MM.1S (cell line): ENCODE data around the gene UBE2E2.
A peak's percentile ranks its signal among the peaks of the same experiment; 100 is the strongest.

Source experiments
- DNase-seq: peaks from one replicate; pipeline ENCODE4 v3.0.0-alpha.2; 2015
- H2AFZ ChIP-seq: fragments of 300-600 bp; sonication (generic); 2 replicates; pipeline ENCODE4 v1.6.0; 2016; ENCODE audit warnings: antibody characterized with exemption, low read length
- H3F3A ChIP-seq: fragments of 300-600 bp; sonication (generic); 2 replicates; pipeline ENCODE4 v1.6.1; 2016; ENCODE audit warnings: mild to moderate bottlenecking, antibody characterized with exemption, low read length, moderate library complexity, mixed read lengths; ENCODE audit not compliant: insufficient read depth
- H3K27ac ChIP-seq: fragments of 300-600 bp; sonication (generic); 2 replicates; pipeline ENCODE4 v1.5.1; 2016; ENCODE audit warnings: mild to moderate bottlenecking, low read length
- H3K27me3 ChIP-seq: fragments of 300-600 bp; sonication (generic); replicated peaks from 2 replicates; pipeline ENCODE4 v1.6.0; 2016; ENCODE audit warnings: low read length; ENCODE audit not compliant: insufficient read depth
- H3K36me3 ChIP-seq: fragments of 300-600 bp; sonication (generic); replicated peaks from 2 replicates; pipeline ENCODE4 v1.6.1; 2016; ENCODE audit warnings: mild to moderate bottlenecking, low read length, mixed read lengths; ENCODE audit not compliant: insufficient read depth
- H3K4me1 ChIP-seq: fragments of 300-600 bp; sonication (generic); 2 replicates; pipeline ENCODE4 v1.6.1; 2016; ENCODE audit warnings: low read length, mixed read lengths
- H3K4me2 ChIP-seq: fragments of 300-600 bp; sonication (generic); 2 replicates; pipeline ENCODE4 v1.6.0; 2016; ENCODE audit warnings: low read depth, low read length
- H3K4me3 ChIP-seq: fragments of 300-600 bp; sonication (generic); 2 replicates; pipeline ENCODE4 v1.5.1; 2016; ENCODE audit warnings: low read length, mixed read lengths
- H3K79me2 ChIP-seq: fragments of 300-600 bp; sonication (generic); 2 replicates; pipeline ENCODE4 v1.6.1; 2016; ENCODE audit warnings: mixed run types, low read length, mixed read lengths
- H3K9ac ChIP-seq: fragments of 300-600 bp; sonication (generic); 2 replicates; pipeline ENCODE4 v1.6.1; 2016; ENCODE audit warnings: low read length, mixed read lengths
- H3K9me2 ChIP-seq: fragments of 300-600 bp; sonication (generic); replicated peaks from 2 replicates; pipeline ENCODE4 v1.6.1; 2016; ENCODE audit warnings: mild to moderate bottlenecking, low read length, mixed read lengths; ENCODE audit not compliant: insufficient read depth
- H3K9me3 ChIP-seq: fragments of 300-600 bp; sonication (generic); replicated peaks from 2 replicates; pipeline ENCODE4 v1.6.1; 2016; ENCODE audit warnings: mild to moderate bottlenecking, low read length, mixed read lengths; ENCODE audit not compliant: insufficient read depth
- H4K20me1 ChIP-seq: fragments of 300-600 bp; sonication (generic); 2 replicates; pipeline ENCODE4 v1.6.1; 2016; ENCODE audit warnings: mild to moderate bottlenecking, low read length, moderate library complexity, mixed read lengths; ENCODE audit not compliant: insufficient read depth
- EZH2 ChIP-seq: fragments of 300-600 bp; sonication (generic); optimal IDR thresholded peaks from 2 replicates; pipeline ENCODE3; 2017; ENCODE audit warnings: low read depth, mild to moderate bottlenecking, antibody characterized with exemption, low read length, mixed read lengths
- EZH2phosphoT487 ChIP-seq: fragments of 300-600 bp; sonication (generic); IDR thresholded peaks from 2 replicates; pipeline ENCODE4 v1.6.1; 2018; ENCODE audit warnings: antibody characterized with exemption, low read length
- TF ChIP-seq, protein P1 (sequence below): fragments of 300-600 bp; sonication (generic); IDR thresholded peaks from 2 replicates; pipeline ENCODE4 v1.5.1; 2016; ENCODE audit warnings: antibody characterized with exemption, low read length, mixed read lengths

The UBE2E2 gene

DNA sequence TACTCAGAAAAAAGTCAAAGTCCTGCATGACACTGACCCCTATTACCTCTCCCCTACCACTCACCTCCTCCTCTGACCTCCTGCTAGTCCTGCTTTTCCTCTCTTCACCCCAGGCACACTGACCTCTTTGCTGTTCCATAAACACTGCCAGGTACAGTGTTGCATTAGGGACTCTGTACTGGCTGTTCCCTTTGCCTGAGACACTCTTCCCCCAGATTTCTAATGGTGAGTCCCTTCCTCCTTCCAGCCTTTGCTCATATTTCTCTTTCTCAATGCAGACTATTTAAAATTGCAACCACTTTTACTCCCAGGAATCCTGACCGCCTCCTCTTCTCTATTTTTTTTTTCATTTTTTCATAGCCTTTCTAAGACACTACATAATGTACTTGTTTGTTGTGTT is 36.3 kb upstream of the UBE2E2 start:
- Histone ChIP-seq H3K9me2 (no peaks in the 10 kb centered on the region), H3K27me3 (no peaks in the 10 kb centered on the region), H2AFZ (no peak overlapping the region), H3K4me3 (no peak overlapping the region), H3K4me2 (peak overlapping the region; percentile 26; the same call in 1 of the 2 replicates), H3K27ac (no peak overlapping the region), H3K79me2 (no peaks in the 10 kb centered on the region), H3K9ac (no peak overlapping the region), H3K36me3 (no peaks in the 10 kb centered on the region), H3K4me1 (peaks cover 49% of the 10 kb centered on the region), H3K9me3 (no peaks in the 10 kb centered on the region), H3F3A (peaks cover 18% of the 10 kb centered on the region), H4K20me1 (no peaks in the 10 kb centered on the region)
- TF ChIP-seq, protein P1, sequence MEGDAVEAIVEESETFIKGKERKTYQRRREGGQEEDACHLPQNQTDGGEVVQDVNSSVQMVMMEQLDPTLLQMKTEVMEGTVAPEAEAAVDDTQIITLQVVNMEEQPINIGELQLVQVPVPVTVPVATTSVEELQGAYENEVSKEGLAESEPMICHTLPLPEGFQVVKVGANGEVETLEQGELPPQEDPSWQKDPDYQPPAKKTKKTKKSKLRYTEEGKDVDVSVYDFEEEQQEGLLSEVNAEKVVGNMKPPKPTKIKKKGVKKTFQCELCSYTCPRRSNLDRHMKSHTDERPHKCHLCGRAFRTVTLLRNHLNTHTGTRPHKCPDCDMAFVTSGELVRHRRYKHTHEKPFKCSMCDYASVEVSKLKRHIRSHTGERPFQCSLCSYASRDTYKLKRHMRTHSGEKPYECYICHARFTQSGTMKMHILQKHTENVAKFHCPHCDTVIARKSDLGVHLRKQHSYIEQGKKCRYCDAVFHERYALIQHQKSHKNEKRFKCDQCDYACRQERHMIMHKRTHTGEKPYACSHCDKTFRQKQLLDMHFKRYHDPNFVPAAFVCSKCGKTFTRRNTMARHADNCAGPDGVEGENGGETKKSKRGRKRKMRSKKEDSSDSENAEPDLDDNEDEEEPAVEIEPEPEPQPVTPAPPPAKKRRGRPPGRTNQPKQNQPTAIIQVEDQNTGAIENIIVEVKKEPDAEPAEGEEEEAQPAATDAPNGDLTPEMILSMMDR, result no peak
- TF ChIP-seq EZH2phosphoT487 (no peak), EZH2 (no peak)
- DNase-seq, result no peak

GRCh38 chr3:23169551-23169950 is 33.6 kb upstream of the UBE2E2 start:
- Histone ChIP-seq H3K36me3 (no peaks in the 10 kb centered on the region), H3K4me3 (no peak overlapping the region), H3K4me1 (peaks cover 35% of the 10 kb centered on the region), H3K27ac (no peak overlapping the region), H4K20me1 (no peaks in the 10 kb centered on the region), H3K9me2 (no peaks in the 10 kb centered on the region), H2AFZ (no peak overlapping the region), H3K27me3 (no peaks in the 10 kb centered on the region), H3K9me3 (no peaks in the 10 kb centered on the region), H3F3A (no peaks in the 10 kb centered on the region), H3K79me2 (no peaks in the 10 kb centered on the region), H3K9ac (no peak overlapping the region), H3K4me2 (no peak overlapping the region)
- no peak for TF ChIP-seq EZH2phosphoT487
- TF ChIP-seq EZH2, result no peak
- TF ChIP-seq, protein P1, result no peak
- DNase-seq, result no peak

GRCh38 chr3:23170291-23170690 is 32.8 kb upstream of the UBE2E2 start:
- Histone ChIP-seq H4K20me1 (no peaks in the 10 kb centered on the region), H3K9me3 (no peaks in the 10 kb centered on the region), H3K36me3 (no peaks in the 10 kb centered on the region), H3F3A (no peaks in the 10 kb centered on the region), H3K9ac (no peak overlapping the region), H3K79me2 (no peaks in the 10 kb centered on the region), H3K4me2 (no peak overlapping the region), H3K4me3 (no peak overlapping the region), H3K27me3 (no peaks in the 10 kb centered on the region), H3K4me1 (peaks cover 29% of the 10 kb centered on the region), H2AFZ (no peak overlapping the region), H3K9me2 (no peaks in the 10 kb centered on the region), H3K27ac (no peak overlapping the region)
- DNase-seq, result no peak
- no peak for TF ChIP-seq EZH2phosphoT487
- TF ChIP-seq EZH2, result no peak
- TF ChIP-seq, protein P1, result no peak
